ENCODE data around the gene HOXA4. TPM values are rescaled to one million over a fixed set of nuclear protein-coding genes. Genes with fewer than 3 reads are reported as not detected.

The HOXA4 gene
- total RNA-seq: 6.2 and 8.8 TPM in 2 replicates

DNA sequence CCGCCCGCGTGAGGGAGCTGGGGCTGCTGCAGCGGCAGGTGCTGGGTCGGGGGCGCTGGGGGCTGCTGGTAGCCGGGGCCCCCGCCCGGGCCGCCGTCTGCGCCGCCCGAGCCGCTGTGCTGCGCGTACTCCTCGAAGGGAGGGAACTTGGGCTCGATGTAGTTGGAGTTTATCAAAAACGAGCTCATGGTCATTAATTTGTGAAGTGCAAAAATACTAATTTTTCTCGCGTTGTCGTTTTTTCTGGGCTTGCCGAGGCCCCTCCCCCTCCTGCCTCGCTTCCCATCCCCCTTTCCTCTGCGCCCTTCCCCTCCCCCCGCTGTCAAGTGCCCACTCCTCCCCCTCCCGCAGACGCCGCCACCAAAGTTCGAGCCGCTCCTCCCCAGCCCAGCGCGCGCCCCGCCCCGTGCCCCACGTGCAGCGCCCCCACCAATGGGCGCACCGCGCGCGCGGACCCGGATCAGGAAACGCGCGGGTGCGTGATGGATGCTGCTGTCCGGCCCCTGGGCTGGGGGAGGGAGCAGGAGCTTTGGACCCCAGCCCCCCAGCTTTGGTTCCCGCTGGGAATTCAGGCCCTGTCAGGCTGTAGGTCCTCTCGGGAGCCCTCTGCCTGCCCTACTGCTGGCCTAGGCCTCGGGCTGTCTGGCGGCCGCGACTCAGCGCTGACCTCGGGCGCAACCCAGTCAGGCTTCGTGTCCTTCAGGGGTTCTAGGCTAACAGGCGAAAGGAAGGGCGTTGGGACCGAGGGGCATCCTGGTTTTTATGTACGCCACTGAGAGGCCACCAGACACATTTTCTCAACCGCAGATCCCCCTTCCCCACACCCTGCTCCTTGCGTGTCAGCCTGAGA lies at the start of gene HOXA4:
Gene HOXA4, minus strand, starts transcription at position 218 of the 850 bp plus-strand sequence. Its CDS starts 24 bp downstream, at position 194.

DNA sequence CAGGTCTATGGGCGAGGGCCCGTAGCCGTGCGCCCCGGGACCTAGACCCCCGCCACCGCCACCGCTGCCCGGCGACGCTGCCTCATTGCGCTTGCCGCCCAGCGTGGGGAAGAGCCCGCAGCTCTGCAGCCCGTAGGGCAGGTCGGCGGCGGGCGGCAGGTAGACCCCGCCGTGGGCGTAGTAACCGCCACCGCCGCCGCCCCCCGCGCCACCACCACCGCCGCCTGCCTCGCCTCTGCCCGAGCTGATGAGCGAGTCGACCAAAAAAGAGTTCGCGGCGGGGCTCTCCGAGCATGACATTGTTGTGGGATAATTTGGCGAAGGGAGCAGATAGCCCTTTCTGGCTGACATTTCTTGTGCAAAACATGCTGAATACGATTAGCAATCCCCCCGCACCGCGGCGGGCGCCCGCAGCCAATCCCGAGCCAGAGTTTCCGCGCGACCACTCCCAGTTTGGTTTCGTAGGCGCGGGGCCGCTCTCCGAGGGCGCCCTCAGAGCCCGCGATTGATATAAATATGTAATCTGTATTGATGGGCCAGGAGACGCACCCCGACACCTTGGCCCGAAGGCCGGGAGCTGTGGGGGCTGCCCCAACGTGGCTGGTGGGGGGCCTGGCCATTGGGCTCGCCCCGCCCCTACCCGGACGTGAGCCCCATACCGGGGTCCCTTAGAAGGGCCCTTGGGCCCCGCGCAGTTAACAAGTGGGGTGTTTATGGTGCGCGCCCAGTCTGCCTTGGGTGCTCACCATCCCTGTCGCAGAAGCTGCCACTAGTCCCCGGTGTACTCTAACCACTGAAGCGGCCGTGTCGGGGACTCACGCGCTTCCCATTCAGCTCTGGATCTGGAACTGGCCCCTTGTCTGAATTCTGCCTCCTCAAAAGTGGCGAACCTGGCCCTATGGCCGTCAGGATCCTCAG lies 43.7 kb upstream of the HOXA4 start, which contains the start of gene HOXA10:
Gene HOXA10, minus strand, starts transcription at position 365 of the 918 bp plus-strand sequence. Its CDS starts 14 bp downstream, at position 351.

DNA sequence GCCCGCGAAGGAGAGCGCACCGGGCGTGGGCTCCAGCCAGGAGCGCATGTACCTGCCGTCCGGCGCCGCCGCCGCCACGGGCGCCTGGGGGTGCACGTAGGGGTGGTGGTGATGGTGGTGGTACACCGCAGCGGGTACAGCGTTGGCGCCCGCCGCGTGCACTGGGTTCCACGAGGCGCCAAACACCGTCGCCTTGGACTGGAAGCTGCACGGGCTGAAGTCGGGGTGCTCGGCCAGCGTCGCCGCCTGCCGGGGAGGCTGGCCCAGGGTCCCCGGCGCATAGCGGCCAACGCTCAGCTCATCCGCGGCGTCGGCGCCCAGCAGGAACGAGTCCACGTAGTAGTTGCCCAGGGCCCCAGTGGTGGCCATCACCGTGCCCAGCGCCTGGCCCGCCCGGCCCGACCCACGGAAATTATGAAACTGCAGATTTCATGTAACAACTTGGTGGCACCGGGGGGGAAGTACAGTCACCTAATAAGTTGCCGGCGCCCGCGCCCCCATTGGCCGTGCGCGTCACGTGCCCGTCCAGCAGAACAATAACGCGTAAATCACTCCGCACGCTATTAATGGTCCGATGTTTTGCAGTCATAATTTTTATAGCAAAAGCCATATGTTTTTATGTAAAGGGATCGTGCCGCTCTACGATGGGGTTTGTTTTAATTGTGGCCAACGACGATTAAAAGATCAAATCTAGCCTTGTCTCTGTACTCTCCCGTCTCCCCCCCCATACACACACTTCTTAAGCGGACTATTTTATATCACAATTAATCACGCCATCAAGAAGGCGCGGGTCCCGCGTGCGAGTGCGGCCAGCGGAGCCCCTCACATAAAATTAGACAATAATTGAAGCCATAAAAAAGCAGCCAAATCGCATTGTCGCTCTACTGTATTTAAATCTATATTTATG lies 34.8 kb upstream of the HOXA4 start, which contains the start of gene HOXA9:
Gene HOXA9, minus strand, starts transcription at position 449 of the 907 bp plus-strand sequence. Its CDS starts 80 bp downstream, at position 369.

DNA sequence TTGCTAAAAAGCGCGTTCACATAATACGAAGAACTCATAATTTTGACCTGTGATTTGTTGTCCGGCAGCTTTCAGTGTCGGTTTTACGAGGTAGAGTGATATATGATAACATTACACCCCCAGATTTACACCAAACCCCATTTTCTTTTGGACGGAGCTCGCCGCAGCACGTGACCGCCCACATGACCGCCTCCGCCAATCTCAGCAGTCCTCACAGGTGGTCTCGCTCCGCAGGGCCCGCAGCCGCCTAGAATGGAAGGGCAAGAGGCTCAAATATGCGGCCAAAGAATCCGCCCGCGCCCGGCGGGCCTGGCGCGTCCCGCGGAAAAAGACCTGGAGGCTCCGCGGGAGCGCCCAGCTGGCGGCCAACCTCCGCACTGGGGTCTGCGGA lies 25.9 kb upstream of the HOXA4 start, which contains the start of gene HOXA7:
Gene HOXA7, minus strand, starts transcription at position 168 of the 391 bp plus-strand sequence. Its CDS starts 130 bp downstream, at position 38.

DNA sequence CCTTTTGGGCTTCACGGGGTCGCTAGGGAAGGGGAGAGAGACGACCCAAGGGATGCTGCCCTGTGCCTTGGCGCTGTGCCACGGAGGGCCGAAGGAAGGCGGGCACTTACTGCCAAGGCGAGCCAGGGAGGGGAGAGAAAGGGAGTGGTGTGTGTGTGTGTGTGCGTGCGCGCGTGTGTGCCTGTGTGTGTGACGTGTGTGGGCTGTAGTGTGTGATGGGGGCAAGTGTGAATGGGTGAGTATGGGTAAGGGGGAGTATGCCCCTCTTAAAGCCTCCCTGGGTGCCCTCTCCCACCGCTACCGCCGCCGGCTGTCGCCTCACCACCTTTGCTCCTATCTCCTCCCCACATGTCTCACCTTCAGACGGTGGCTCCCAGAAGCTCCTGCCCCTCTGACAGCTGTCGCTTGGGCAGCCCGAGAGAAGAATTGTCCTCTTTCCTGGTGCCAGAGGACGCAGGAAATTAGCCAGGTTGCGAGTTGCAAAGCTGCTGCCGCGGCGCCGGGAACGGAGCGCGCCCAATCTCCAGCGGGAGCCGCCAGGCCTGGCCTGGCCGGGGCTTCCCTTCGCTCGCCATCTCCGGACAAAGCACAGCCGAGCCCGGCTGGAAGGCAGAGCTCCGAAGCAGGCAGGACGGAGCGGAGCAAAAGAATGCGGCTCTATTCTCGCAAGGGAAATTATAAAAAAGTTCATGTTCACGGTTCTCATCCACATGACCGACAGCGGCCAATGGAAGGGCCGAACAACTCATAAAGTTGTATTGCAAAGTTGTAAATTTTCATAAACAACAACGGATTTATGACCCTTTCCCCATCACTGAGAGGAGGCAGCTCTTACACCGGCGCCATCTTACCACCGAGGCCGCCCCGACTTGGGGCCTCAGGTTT lies 21.6 kb upstream of the HOXA4 start, which contains the start of gene HOXA3:
Gene HOXA3, minus strand, starts transcription at position 653 of the 885 bp plus-strand sequence. CDS start 41,943 bp downstream, outside the sequence.

DNA sequence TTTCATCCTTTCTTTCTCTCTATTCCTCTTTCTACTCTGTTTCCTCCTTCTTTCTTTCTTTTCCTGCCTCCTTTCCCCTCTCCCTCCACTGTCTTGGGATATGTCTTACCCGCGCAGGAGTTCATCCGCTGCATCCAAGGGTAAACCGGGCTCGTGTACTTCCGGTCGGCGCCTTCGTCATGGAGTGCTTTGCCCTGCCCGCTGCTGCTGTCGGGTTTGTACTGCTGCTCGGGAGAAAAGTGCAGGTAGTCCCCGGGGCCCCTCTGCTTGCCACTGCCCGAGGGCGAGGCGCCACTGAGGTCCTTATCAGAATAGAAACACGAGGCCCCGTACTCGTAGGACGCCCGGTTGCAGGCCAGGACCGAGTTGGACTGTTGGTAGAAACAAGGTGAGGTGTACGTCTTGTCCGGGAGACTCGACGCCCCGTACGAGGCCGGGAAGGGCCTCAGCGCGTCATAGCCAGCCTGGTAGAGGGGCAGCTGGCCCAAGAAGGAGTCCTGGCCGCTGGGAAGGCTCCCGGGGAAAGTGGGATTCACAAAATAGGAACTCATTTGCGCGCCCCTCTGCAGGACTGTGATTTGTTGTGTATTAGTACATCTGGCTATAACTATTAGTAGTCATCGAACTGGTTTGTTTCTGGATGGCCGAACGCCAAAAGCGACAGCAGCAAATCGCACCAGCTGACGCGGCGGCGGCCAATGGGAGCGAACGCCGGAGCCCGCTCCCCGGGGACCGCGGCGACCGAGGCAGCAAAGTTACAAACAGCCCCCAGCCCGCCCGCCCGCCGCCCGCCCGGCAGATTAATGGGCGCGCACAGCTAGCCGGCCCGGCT lies 16.9 kb upstream of the HOXA4 start, which contains the start of gene HOXA6:
Gene HOXA6, minus strand, starts transcription at position 576 of the 832 bp plus-strand sequence. Its CDS starts 25 bp downstream, at position 551.

DNA sequence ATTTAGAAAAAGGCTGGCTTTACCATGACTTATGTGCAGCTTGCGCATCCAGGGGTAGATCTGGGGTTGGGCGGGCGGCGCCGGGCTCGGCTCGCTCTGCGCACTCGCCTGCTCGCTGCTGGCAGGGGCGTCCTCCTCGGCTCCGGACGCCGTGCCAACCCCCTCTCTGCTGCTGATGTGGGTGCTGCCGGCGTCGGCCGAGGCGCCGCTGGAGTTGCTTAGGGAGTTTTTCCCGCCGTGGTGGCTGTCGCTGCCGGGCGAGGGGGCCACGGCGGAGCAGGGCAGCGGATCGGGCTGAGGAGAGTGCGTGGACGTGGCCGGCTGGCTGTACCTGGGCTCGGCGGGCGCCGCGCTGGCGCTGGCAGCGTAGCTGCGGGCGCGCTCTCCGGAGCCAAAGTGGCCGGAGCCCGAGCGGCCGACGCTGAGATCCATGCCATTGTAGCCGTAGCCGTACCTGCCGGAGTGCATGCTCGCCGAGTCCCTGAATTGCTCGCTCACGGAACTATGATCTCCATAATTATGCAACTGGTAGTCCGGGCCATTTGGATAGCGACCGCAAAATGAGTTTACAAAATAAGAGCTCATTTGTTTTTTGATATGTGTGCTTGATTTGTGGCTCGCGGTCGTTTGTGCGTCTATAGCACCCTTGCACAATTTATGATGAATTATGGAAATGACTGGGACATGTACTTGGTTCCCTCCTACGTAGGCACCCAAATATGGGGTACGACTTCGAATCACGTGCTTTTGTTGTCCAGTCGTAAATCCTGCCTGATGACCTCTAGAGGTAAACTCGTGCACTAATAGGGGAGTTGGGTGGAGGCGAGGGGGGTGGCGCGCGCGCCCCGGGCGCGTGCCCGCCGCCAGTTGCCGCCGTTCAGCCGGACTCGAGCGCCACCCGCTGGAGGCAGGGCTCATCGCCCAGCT lies 12.7 kb upstream of the HOXA4 start, which contains the start of gene HOXA5:
Gene HOXA5, minus strand, starts transcription at position 659 of the 927 bp plus-strand sequence. Its CDS starts 74 bp downstream, at position 585.

DNA sequence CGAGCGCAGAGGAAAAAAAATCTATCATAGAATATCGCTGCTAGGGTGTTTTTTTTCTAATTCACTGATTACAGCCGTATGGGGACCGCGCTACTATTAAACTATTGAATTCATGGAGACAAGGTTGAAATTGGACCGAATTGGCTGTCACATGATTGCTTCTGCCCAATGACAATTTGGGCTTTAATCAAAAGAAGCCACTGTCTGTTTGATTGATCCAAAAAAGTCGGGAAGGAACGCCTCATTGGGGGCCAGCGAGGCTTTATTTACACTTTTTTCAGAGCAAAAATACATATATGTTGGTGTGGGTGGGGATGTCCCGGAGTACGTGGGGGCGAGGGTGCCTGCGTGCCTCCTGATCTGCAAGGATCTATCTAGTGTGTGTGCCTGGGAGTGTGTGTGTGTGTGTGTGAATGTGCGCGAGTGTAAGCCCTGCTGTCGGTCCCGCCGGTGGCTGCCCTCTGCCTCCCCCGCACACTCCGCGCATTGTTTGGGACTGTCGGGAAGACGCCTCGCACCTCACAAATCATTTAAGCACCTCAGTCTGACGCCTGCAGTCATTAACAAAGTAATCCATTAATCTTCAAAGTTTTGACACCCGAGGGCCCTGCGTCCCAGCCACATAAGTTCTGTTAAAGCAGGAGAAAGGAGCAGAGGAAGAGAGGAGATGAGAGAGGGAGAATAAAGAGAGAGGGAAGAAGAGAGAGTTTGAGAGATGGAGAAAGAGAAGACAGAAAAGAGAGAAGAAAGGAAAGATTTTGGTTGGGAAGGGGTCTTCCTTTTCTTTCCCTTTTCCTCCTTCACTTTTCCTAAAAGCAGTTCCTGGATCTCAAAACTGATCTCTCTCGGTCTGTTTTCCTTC lies 27.7 kb downstream of the HOXA4 start, which contains the start of gene HOXA2:
Gene HOXA2, minus strand, starts transcription at position 103 of the 862 bp plus-strand sequence. CDS start 183 bp downstream, outside the sequence.

DNA sequence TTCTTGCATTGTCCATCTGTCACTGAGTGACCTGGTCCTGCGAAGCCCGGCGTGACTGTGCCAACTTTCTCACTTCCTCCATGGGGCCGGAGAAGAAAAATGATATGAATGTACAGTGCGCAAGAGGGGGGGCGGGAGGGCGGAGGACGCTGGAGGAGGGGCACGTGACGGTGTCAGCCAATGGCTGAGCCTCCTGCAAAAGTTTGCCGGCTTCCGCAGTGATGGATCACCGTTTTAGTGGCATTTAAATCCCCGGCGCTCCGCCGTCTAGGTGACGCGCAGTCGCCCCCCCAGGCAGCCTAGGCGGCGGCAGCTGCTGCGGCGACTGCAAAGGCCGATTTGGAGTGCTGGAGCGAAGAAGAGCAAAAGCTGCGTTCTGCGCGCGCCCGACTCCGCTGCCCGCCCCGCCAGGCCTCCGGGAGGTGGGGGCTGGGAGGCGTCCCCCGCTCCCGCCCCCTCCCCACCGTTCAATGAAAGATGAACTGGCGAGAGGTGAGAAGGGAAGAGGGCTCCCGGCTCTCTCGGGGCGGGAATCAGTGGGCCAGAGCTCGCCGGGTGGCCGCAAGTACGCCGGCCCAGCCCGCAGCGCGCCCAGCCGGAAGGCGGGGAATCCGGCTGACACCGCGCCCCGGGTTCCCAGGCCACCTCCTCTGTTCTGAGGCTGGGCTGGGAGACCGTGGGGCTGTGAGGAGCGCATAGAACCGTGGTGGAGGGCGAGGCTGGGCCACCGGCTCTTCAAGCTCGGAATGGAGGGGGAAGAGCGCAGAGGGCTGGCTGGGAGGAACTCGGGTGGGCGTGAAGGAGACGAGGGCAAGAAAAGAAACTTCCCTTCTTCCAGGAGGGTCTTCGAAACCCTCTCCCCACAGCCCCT lies 34.4 kb downstream of the HOXA4 start, which contains the start of gene HOXA1:
Gene HOXA1, minus strand, starts transcription at position 104 of the 871 bp plus-strand sequence. Its CDS starts 88 bp downstream, at position 16.

Other genes starting within 250 kb of the HOXA4 start
- 2.3 and 3.0 TPM in 2 replicates for gene HOXA1, start 34.8 kb downstream of the HOXA4 start, total RNA-seq
- gene HOXA2, start 28.1 kb downstream of the HOXA4 start, total RNA-seq: 1.1 and 1.7 TPM in 2 replicates
- gene HOXA5, start 12.9 kb upstream of the HOXA4 start, total RNA-seq: 13.8 and 15.3 TPM in 2 replicates
- gene HOXA6, start 17.0 kb upstream of the HOXA4 start, total RNA-seq: 4.0 and 6.5 TPM in 2 replicates
- 11.0 and 11.1 TPM in 2 replicates for gene HOXA3, start 21.8 kb upstream of the HOXA4 start, total RNA-seq
- 11.9 and 13.6 TPM in 2 replicates for gene HOXA7, start 25.9 kb upstream of the HOXA4 start, total RNA-seq
- 16.2 and 24.6 TPM in 2 replicates for gene HOXA9, start 34.8 kb upstream of the HOXA4 start, total RNA-seq
- 6.5 and 11.7 TPM in 2 replicates for gene HOXA10, start 43.6 kb upstream of the HOXA4 start, total RNA-seq
- 3.1 and 4.0 TPM in 2 replicates for gene HOXA11, start 54.5 kb upstream of the HOXA4 start, total RNA-seq
- gene HOXA13, start 69.3 kb upstream of the HOXA4 start, total RNA-seq: not detected in 2 replicates
- gene EVX1, start 112.0 kb upstream of the HOXA4 start, total RNA-seq: not detected in 2 replicates

Data from mammary microvascular endothelial cell (primary cell).